B cell (primary cell): ENCODE results near the gene MAD1L1.

ENCODE experiments used
- EZH2 ChIP-seq: IDR thresholded peaks from 2 replicates; pipeline ENCODE4 v1.6.1; 2012; ENCODE audit warnings: borderline replicate concordance, low read depth, mild to moderate bottlenecking, moderate library complexity, low read length; ENCODE audit not compliant: insufficient read depth, poor library complexity, severe bottlenecking
- TF ChIP-seq, protein P1 (sequence below): fragments of 200-600 bp; IDR thresholded peaks from one replicate; pipeline ENCODE4 v1.8.0; 2022; ENCODE audit warnings: antibody characterized with exemption, mild to moderate bottlenecking

DNA sequence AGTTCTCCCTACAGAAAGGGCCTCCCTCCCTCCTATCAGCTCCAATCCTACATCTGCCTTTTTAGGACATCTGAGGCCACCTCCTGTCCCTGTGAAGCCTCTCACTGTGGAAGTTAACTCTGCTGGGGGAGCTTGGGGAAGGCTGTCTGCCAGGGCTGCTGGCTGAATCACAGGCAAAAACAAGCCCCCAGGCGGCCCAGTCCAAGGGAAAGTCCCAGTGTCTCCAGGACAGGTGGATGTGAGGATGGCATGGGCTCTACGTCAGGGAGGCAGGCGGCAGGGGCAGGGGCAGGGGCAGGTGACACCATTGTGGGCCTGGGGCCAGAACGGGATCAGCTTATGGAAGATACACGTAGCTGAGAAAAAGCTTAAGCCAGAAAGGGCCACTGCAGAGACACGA is 240.2 kb downstream of the MAD1L1 start:
- TF ChIP-seq, protein P1, sequence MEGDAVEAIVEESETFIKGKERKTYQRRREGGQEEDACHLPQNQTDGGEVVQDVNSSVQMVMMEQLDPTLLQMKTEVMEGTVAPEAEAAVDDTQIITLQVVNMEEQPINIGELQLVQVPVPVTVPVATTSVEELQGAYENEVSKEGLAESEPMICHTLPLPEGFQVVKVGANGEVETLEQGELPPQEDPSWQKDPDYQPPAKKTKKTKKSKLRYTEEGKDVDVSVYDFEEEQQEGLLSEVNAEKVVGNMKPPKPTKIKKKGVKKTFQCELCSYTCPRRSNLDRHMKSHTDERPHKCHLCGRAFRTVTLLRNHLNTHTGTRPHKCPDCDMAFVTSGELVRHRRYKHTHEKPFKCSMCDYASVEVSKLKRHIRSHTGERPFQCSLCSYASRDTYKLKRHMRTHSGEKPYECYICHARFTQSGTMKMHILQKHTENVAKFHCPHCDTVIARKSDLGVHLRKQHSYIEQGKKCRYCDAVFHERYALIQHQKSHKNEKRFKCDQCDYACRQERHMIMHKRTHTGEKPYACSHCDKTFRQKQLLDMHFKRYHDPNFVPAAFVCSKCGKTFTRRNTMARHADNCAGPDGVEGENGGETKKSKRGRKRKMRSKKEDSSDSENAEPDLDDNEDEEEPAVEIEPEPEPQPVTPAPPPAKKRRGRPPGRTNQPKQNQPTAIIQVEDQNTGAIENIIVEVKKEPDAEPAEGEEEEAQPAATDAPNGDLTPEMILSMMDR: no peak
- no peak for TF ChIP-seq EZH2
